Retinal pigment epithelial cell (primary cell): ENCODE results near the gene CFAP70.

ENCODE experiments used
- DNase-seq: peaks from one replicate; pipeline ENCODE4 v3.0.0-alpha.2; 2010; ENCODE audit warnings: low read depth
- H3K4me3 ChIP-seq: 2 replicates; pipeline ENCODE4 v1.5.1; 2011; ENCODE audit warnings: mild to moderate bottlenecking, low read length, control low read depth, moderate library complexity
- TF ChIP-seq, protein P1 (sequence below): conservative IDR thresholded peaks from 2 replicates; pipeline ENCODE4 v1.5.1; 2011; ENCODE audit warnings: low read depth, low read length, control low read depth, inconsistent platforms

CFAP70 gene

DNA sequence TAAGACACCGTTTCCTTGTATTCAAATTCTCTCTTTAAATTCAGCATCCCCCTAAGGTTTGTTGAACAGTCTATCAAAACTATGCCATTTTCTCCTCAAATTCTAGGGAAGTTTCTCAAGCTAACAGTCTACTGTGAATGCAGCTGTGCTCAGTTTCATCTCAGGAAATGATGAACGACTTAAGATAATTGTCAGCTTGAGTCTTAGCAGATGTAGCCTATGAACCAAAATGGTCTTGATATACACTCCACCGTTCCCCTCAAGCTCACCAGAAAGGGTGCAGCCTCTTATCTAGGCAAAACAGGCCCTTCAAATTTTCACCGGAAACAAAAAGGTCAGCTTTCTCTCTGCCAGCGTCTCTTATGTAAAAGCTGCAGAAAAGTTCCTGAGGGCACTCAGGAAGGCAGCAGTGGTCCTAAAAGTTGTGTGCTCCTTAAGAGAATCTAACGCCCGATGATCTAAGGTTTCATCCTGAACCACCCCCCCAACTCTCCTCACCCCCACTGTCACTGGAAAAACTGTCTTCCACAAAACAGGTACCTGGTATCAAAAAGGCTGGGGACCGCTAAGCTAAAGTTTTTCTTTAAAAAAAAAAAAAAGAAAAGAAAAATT lies 113.7 kb downstream of the CFAP70 start:
- peak overlapping the region; percentile 78 for H3K4me3 ChIP-seq
- TF ChIP-seq, protein P1, sequence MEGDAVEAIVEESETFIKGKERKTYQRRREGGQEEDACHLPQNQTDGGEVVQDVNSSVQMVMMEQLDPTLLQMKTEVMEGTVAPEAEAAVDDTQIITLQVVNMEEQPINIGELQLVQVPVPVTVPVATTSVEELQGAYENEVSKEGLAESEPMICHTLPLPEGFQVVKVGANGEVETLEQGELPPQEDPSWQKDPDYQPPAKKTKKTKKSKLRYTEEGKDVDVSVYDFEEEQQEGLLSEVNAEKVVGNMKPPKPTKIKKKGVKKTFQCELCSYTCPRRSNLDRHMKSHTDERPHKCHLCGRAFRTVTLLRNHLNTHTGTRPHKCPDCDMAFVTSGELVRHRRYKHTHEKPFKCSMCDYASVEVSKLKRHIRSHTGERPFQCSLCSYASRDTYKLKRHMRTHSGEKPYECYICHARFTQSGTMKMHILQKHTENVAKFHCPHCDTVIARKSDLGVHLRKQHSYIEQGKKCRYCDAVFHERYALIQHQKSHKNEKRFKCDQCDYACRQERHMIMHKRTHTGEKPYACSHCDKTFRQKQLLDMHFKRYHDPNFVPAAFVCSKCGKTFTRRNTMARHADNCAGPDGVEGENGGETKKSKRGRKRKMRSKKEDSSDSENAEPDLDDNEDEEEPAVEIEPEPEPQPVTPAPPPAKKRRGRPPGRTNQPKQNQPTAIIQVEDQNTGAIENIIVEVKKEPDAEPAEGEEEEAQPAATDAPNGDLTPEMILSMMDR = no peak

DNA sequence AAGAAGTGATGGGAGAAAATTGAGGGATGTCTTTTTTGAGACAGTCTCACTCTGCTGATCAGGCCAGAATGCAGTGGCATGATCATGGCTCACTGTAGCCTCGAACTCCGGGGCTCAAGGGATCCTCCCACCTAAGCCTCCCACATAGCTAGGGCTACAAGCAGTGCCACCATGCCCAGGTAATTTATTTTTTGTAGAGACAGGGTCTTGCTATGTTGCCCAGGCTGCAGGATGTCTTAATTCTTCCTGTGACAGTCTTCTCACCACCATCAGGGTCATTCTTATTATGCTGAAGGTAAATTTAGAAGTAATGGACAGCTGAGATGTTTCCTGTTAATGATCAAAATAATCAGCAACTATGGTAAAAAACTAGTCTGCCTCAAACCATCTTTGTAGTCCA lies 118.8 kb downstream of the CFAP70 start:
- TF ChIP-seq, protein P1 = no peak
- DNase-seq = no peak
- no peak overlapping the region for H3K4me3 ChIP-seq

More for the DNA sequence above, 113.7 kb downstream of the CFAP70 start:
- no peak for DNase-seq

- TF ChIP-seq, protein P1 = no peak
- DNase-seq = no peak
- no peak overlapping the region for H3K4me3 ChIP-seq
Observed at GRCh38 chr10:73238990-73239566, 119.6 kb downstream of the CFAP70 start.

- H3K4me3 ChIP-seq = no peak overlapping the region
- TF ChIP-seq, protein P1 = no peak
- DNase-seq = no peak
Observed at GRCh38 chr10:73234695-73235094, 124.0 kb downstream of the CFAP70 start.

DNA sequence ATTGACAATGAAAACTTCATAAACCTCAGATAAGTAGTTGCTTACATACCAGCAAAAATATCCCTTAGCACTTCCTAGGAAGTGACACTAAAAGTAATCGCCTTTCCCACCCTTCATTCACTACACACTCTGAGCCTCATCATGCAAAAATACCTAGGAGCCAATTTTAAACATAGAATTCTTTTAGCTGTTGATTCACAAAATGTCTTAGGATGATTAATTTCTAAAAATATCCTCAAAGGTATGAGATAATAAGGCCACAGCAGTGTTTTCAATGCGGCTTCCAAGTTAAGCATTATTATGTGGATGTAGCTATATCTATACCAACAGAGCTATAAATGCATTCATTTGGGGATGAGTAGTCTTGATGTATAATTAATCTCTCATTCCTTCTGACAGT lies 124.8 kb downstream of the CFAP70 start:
- TF ChIP-seq, protein P1 = no peak
- DNase-seq = no peak
- no peak overlapping the region for H3K4me3 ChIP-seq

DNA sequence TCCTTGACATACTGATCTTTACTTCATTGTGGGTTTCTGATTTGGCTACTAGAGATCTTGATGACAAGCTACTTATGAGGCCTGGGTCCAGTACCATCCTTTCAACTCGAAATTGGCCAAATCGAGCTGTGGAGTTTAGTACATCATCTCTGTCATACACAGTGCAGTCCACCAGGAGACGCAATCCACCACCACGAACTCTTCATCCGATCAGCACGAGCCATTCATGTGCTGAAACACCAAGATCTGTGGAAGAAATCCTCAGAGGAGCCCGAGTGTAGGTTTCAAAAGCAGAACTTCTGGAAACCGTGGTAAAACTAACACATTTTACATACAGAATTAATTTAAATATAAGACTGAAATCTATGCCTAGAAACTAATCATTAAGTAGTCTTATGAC lies 125.8 kb downstream of the CFAP70 start:
- no peak for DNase-seq
- no peak overlapping the region for H3K4me3 ChIP-seq
- TF ChIP-seq, protein P1 = peak; percentile 35

DNA sequence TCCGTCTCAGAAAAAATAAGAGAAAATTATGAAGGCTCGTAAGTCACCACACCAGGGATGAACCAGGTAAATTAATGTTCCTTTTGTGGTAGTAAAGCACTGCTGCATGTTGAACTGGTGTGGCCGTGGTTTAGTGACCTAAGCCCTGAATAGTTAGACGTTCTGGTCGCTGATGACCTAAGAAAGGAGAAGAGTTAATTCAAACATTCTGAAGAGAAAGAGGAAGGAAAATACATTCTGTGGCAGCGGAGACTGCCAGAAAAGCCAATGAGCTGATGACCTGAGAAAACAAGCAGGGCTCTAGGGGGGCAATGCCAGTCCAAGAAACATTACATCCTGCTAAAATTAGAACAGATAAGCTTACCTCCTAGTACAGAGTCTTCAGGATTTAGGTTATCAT lies 129.1 kb downstream of the CFAP70 start:
- no peak overlapping the region for H3K4me3 ChIP-seq
- no peak for DNase-seq
- TF ChIP-seq, protein P1 = no peak
